ENCODE data around the gene APP. TPM values are rescaled to one million over a fixed set of nuclear protein-coding genes. Genes with fewer than 3 reads are reported as not detected.

The APP gene
- total RNA-seq, 1 experiment from 2014 or later = 531 TPM

GRCh38 chr21:26001356-26001755 is 169.2 kb downstream of the APP start:
- peaks cover 11% of the 10 kb centered on the region for H3K4me1 ChIP-seq (ENCODE audit: insufficient read depth, low read length, poor library complexity, severe bottlenecking)
- TF ChIP-seq EZH2 (IDR thresholded peaks at IDR 0.05; ENCODE audit: borderline replicate concordance, low read depth, low read length, poor library complexity, severe bottlenecking) = no peak
- TF ChIP-seq, protein P1, sequence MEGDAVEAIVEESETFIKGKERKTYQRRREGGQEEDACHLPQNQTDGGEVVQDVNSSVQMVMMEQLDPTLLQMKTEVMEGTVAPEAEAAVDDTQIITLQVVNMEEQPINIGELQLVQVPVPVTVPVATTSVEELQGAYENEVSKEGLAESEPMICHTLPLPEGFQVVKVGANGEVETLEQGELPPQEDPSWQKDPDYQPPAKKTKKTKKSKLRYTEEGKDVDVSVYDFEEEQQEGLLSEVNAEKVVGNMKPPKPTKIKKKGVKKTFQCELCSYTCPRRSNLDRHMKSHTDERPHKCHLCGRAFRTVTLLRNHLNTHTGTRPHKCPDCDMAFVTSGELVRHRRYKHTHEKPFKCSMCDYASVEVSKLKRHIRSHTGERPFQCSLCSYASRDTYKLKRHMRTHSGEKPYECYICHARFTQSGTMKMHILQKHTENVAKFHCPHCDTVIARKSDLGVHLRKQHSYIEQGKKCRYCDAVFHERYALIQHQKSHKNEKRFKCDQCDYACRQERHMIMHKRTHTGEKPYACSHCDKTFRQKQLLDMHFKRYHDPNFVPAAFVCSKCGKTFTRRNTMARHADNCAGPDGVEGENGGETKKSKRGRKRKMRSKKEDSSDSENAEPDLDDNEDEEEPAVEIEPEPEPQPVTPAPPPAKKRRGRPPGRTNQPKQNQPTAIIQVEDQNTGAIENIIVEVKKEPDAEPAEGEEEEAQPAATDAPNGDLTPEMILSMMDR (conservative IDR thresholded peaks at IDR 0.05; ENCODE audit: low read depth, low read length) = 0 out of 2 replicates have a peak, but pooled peaks have one; percentile 22
- no TSS peak for BruUV-seq (replicated peaks)
- ChIA-PET POLR2A (ENCODE audit: low non-redundant PET) (no interaction called here), CTCF (no interaction called here)
- no peak overlapping the region for H3K4me3 ChIP-seq (ENCODE audit: low read depth, low read length, poor library complexity, severe bottlenecking)
- no peaks in the 10 kb centered on the region for H3K27me3 ChIP-seq (replicated peaks; ENCODE audit: insufficient read depth, low read depth, low read length, poor library complexity)
- H3K36me3 ChIP-seq (ENCODE audit: insufficient read depth, low read length, poor library complexity, severe bottlenecking) = peaks cover 3% of the 10 kb centered on the region
- H3K27ac ChIP-seq (ENCODE audit: low read depth, low read length, poor library complexity, severe bottlenecking) = no peak overlapping the region
- intact Hi-C loops (cut with micrococcal nuclease; ENCODE audit: unreplicated experiment) = no loop called here
- no peaks in the 10 kb centered on the region for H3K9me3 ChIP-seq (ENCODE audit: low read depth, low read length, poor library complexity, severe bottlenecking)
- no peak for DNase-seq (ENCODE audit: low spot score)

- no peaks in the 10 kb centered on the region for H3K27me3 ChIP-seq (replicated peaks; ENCODE audit: insufficient read depth, low read depth, low read length, poor library complexity)
- DNase-seq (ENCODE audit: low spot score) = no peak
- POLR2A ChIA-PET (ENCODE audit: low non-redundant PET) = no interaction called here
- no TSS peak for BruUV-seq (replicated peaks)
- H3K27ac ChIP-seq (ENCODE audit: low read depth, low read length, poor library complexity, severe bottlenecking) = no peak overlapping the region
- intact Hi-C loops (cut with micrococcal nuclease; ENCODE audit: unreplicated experiment) = no loop called here
- H3K4me3 ChIP-seq (ENCODE audit: low read depth, low read length, poor library complexity, severe bottlenecking) = no peak overlapping the region
- H3K9me3 ChIP-seq (ENCODE audit: low read depth, low read length, poor library complexity, severe bottlenecking) = no peaks in the 10 kb centered on the region
- TF ChIP-seq EZH2 (IDR thresholded peaks at IDR 0.05; ENCODE audit: borderline replicate concordance, low read depth, low read length, poor library complexity, severe bottlenecking) = no peak
- TF ChIP-seq, protein P1 (conservative IDR thresholded peaks at IDR 0.05; ENCODE audit: low read depth, low read length) = no peak
- peaks cover 3% of the 10 kb centered on the region for H3K36me3 ChIP-seq (ENCODE audit: insufficient read depth, low read length, poor library complexity, severe bottlenecking)
- CTCF ChIA-PET = no interaction called here
- H3K4me1 ChIP-seq (ENCODE audit: insufficient read depth, low read length, poor library complexity, severe bottlenecking) = peaks cover 6% of the 10 kb centered on the region
These were observed 170.5 kb downstream of the APP start for GRCh38 chr21:25999921-26000582.

DNA sequence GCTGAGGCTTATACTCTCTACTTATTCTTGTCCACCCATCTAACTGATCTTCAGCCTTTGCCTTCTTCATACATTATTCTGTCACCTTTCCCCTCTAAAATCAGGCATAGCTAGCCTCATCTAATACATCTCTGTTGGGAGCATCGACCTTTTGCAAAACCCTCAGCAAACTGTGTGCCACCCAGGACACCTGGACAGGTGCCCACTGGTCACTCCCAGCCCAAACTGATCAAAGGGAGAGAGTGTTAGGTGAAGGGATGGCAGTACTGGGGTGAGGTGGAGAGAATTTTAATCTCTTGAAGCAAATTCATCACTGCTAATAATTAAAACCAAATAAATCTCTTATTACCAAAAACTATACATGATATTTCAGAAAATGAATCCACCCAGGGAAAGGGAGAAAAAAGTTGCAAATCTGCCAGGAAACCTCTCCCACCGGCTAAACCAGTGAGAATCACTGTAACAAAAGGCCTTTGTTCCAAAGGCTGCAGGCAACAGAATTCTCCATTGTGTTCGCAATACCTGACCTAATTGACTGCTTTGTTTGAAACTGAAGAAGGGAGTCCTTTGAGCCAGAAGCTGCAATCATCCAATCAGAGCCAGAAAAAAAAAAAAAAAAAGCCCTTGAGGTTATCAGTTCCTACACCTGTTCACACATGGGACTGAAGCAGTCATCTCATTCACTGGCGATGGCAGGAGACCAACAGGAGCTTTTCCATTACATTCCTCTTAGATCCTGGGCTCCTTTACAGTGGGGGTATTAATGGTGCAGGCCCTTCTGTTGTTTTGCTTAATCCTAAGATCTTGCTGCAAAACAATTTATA is 172.6 kb downstream of the APP start:
- ChIA-PET CTCF (no interaction called here), POLR2A (ENCODE audit: low non-redundant PET) (no interaction called here)
- no peak overlapping the region for H3K4me3 ChIP-seq (ENCODE audit: low read depth, low read length, poor library complexity, severe bottlenecking)
- no TSS peak for BruUV-seq (replicated peaks)
- H3K27me3 ChIP-seq (replicated peaks; ENCODE audit: insufficient read depth, low read depth, low read length, poor library complexity) = no peaks in the 10 kb centered on the region
- DNase-seq (ENCODE audit: low spot score) = peak; percentile 20
- no peaks in the 10 kb centered on the region for H3K36me3 ChIP-seq (ENCODE audit: insufficient read depth, low read length, poor library complexity, severe bottlenecking)
- intact Hi-C loops (cut with micrococcal nuclease; ENCODE audit: unreplicated experiment) = no loop called here
- TF ChIP-seq EZH2 (IDR thresholded peaks at IDR 0.05; ENCODE audit: borderline replicate concordance, low read depth, low read length, poor library complexity, severe bottlenecking) = no peak
- TF ChIP-seq, protein P1 (conservative IDR thresholded peaks at IDR 0.05; ENCODE audit: low read depth, low read length) = no peak
- peak overlapping the region; percentile 25 for H3K27ac ChIP-seq (ENCODE audit: low read depth, low read length, poor library complexity, severe bottlenecking)
- H3K4me1 ChIP-seq (ENCODE audit: insufficient read depth, low read length, poor library complexity, severe bottlenecking) = peaks cover 6% of the 10 kb centered on the region
- H3K9me3 ChIP-seq (ENCODE audit: low read depth, low read length, poor library complexity, severe bottlenecking) = no peaks in the 10 kb centered on the region

All from A673 (cell line).